Middle frontal gyrus (tissue), 1 donor: ENCODE measurements around the gene PKN2.
"Not testable (repeated sequence)": the region's sequence is repeated elsewhere in the genome, so short reads cannot be mapped to it uniquely, and the experiment has no call there.

Experiments
- DNase-seq: peaks from one replicate; pipeline ENCODE4 v3.0.0-alpha.2; 2015; ENCODE audit warnings: low spot score; ENCODE audit errors: extremely low spot score

The PKN2 gene

GRCh38 chr1:88876573-88877365 is 192.7 kb downstream of the PKN2 start:
- no peak for DNase-seq

- DNase-seq, result no peak
Observed at GRCh38 chr1:88877382-88877825, 193.3 kb downstream of the PKN2 start.

DNA sequence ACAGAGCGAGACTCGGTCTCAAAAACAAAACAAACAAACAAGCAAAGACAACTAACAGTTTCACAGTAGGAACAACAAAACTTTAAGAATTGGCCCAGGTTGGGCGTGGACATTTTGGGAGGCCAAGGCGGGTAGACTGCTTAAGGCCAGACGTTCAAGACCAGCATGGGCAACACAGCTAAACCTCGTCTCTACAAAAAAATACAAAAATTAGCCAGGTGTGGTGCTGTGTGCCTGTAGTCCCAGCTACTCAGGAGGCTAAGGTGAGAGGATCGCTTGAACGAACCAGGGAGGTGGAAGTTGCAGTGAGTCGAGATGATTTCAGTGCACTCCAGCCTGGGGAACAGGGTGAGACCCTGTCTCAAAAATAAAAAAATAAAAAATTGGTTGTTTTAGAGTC is 193.8 kb downstream of the PKN2 start:
- no peak for DNase-seq

- no peak for DNase-seq
Observed at GRCh38 chr1:88878731-88879130, 194.7 kb downstream of the PKN2 start.

- not testable (repeated sequence) for DNase-seq
Observed at GRCh38 chr1:88880717-88881116, 196.6 kb downstream of the PKN2 start.

DNA sequence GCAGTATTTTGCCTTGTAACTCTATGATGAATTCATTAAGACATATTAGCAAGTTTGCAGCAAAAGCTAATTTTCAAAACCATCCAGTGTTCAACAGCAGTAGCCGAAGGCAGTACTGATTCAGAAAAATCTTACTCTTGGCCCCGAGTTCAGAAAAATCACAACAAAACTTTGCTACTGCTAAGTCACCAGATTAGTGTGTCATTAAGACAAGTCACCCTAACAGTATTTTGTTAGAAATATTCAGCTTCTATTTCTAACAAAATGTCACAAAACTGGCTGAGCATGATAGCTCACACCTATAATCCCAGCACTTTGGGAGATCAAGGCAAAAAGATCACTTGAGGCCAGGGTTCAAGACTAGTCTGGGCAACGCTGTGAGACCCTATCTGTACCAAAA is 199.1 kb downstream of the PKN2 start:
- DNase-seq, result no peak
